HepG2 (cell line): ENCODE data around the gene VAC14. TPM values are rescaled to one million over a fixed set of nuclear protein-coding genes. Genes with fewer than 3 reads are reported as not detected.

Experiments used
- AHR ChIP-seq: IDR thresholded peaks from 2 replicates; pipeline ENCODE4 v1.6.1; 2018; ENCODE audit warnings: missing genetic modification reagents, missing compliant biosample characterization
- ARNTL ChIP-seq: sonication (generic); formaldehyde crosslinking; IDR thresholded peaks from 2 replicates; pipeline ENCODE4 v1.4.0; 2020; ENCODE audit warnings: mild to moderate bottlenecking, missing genetic modification reagents
- CAMTA2 ChIP-seq: sonication (generic); formaldehyde crosslinking; IDR thresholded peaks from 2 replicates; pipeline ENCODE4 v1.4.0; 2020; ENCODE audit warnings: mild to moderate bottlenecking, missing genetic modification reagents, borderline replicate concordance
- CHD4 ChIP-seq: fragments of 200-600 bp; sonication (generic); IDR thresholded peaks from 2 replicates; pipeline ENCODE4 v1.7.0; 2017; ENCODE audit warnings: mild to moderate bottlenecking, low read length, borderline replicate concordance
- ETV6 ChIP-seq: sonication (generic); formaldehyde crosslinking; conservative IDR thresholded peaks from 2 replicates; pipeline ENCODE4 v1.4.0; 2020; ENCODE audit warnings: missing genetic modification reagents
- HNF4A ChIP-seq: sonication (generic); formaldehyde crosslinking; IDR thresholded peaks from 2 replicates; pipeline ENCODE4 v1.4.0; 2020; ENCODE audit warnings: missing genetic modification reagents
- KDM3A ChIP-seq: IDR thresholded peaks from 2 replicates; pipeline ENCODE4 v1.6.1; 2018; ENCODE audit warnings: low read depth, missing compliant biosample characterization
- KLF12 ChIP-seq: sonication (generic); formaldehyde crosslinking; IDR thresholded peaks from 2 replicates; pipeline ENCODE4 v1.4.0; 2020; ENCODE audit warnings: missing genetic modification reagents, borderline replicate concordance
- KLF15 ChIP-seq: sonication (generic); formaldehyde crosslinking; IDR thresholded peaks from 2 replicates; pipeline ENCODE4 v1.8.1; 2023; ENCODE audit warnings: borderline replicate concordance, mild to moderate bottlenecking, inconsistent platforms, missing genetic modification reagents, mixed read lengths
- PRPF4 ChIP-seq: fragments of 200-400 bp; formaldehyde crosslinking; IDR thresholded peaks from 2 replicates; pipeline ENCODE4 v1.6.1; 2016; ENCODE audit warnings: low read length, low read depth; ENCODE audit not compliant: poor library complexity, severe bottlenecking
- SNAI1 ChIP-seq: sonication (generic); formaldehyde crosslinking; IDR thresholded peaks from 2 replicates; pipeline ENCODE4 v1.5.0; 2020; ENCODE audit warnings: mild to moderate bottlenecking, missing genetic modification reagents, borderline replicate concordance
- ZNF234 ChIP-seq: sonication (generic); formaldehyde crosslinking; conservative IDR thresholded peaks from 2 replicates; pipeline ENCODE4 v1.5.1; 2020; ENCODE audit warnings: mild to moderate bottlenecking, missing genetic modification reagents
- ZNF556 ChIP-seq: sonication (generic); formaldehyde crosslinking; IDR thresholded peaks from 2 replicates; pipeline ENCODE4 v1.4.0; 2020; ENCODE audit warnings: mild to moderate bottlenecking, missing genetic modification reagents, borderline replicate concordance
- ZNF564 ChIP-seq: sonication (generic); formaldehyde crosslinking; IDR thresholded peaks from 2 replicates; pipeline ENCODE4 v1.8.1; 2023; ENCODE audit warnings: mild to moderate bottlenecking, missing genetic modification reagents
- ZNF792 ChIP-seq: IDR thresholded peaks from 2 replicates; pipeline ENCODE4 v1.6.1; 2016
- polyA plus RNA-seq, 8 experiments: library from polyadenylated mRNA; depleted of rRNA in 3 of 8; stranded (reverse) in 7 of 8; unstranded in 1 of 8; fragments of >200 nt; fragmentation: Illumina TruSeq in 4 of 8; extraction: Trizol in 4 of 8; gene quantifications; 2 replicates each; pipeline versions ENCODE4 v1.2.1 to v1.2.3, GENCODE V29; 2011 to 2016; ENCODE audit warnings: low read depth in 4 of 8, missing spikeins in 1 of 8, mixed read lengths in 1 of 8; ENCODE audit not compliant: insufficient read depth in 1 of 8
- total RNA-seq, 5 experiments: library from RNA; depleted of rRNA; stranded (reverse); fragments of >200 nt; fragmentation: Illumina TruSeq; extraction: Trizol; gene quantifications; 2 replicates each; pipeline ENCODE4 v1.2.3, GENCODE V29; 2016; ENCODE audit warnings: low read depth in 1 of 5
- TF ChIP-seq, protein P1 (sequence below): IDR thresholded peaks from 2 replicates; pipeline ENCODE4 v1.6.1; 2012; ENCODE audit warnings: low read length, improper control_type of control experiment
- TF ChIP-seq, protein P2 (sequence below): sonication (generic); formaldehyde crosslinking; IDR thresholded peaks from 2 replicates; pipeline ENCODE4 v1.4.0; 2020; ENCODE audit warnings: missing genetic modification reagents; ENCODE audit errors: not compliant biosample characterization
- TF ChIP-seq, protein P3 (sequence below): sonication (generic); formaldehyde crosslinking; IDR thresholded peaks from 2 replicates; pipeline ENCODE4 v1.5.1; 2020; ENCODE audit warnings: missing genetic modification reagents, mild to moderate bottlenecking, borderline replicate concordance
- TF ChIP-seq, protein P4 (sequence below): sonication (generic); formaldehyde crosslinking; IDR thresholded peaks from 2 replicates; pipeline ENCODE4 v1.4.0; 2020; ENCODE audit warnings: low read depth, missing genetic modification reagents

Gene VAC14
- total and polyA plus RNA-seq, 2 of the 13 experiments (the other 11 are each of a cell fraction or from before 2014, with no cell fraction given) = 23.5 to 24.6 TPM

GRCh38 chr16:70684146-70685060, 116.6 kb downstream of the VAC14 start (continued):
- TF ChIP-seq AHR (CRISPR knock-in tag) = 0 out of 2 replicates have a peak, but pooled peaks have one; percentile 37
- 0 out of 2 replicates have a peak, but pooled peaks have one; percentile 2 for TF ChIP-seq HNF4A (CRISPR knock-in tag)
- TF ChIP-seq ZNF564 (CRISPR knock-in tag) = 0 out of 2 replicates have a peak, but pooled peaks have one; percentile 20
- TF ChIP-seq PRPF4 = no peak
- TF ChIP-seq CAMTA2 (CRISPR knock-in tag) = peak; percentile 73; the same call in 1 of the 2 replicates
- TF ChIP-seq KLF15 (CRISPR knock-in tag) = no peak
- peak; percentile 70; the same call in 1 of the 2 replicates for TF ChIP-seq SNAI1 (CRISPR knock-in tag)
- 0 out of 2 replicates have a peak, but pooled peaks have one; percentile 9 for TF ChIP-seq KDM3A (CRISPR knock-in tag)
- TF ChIP-seq CHD4 = no peak
- 0 out of 2 replicates have a peak, but pooled peaks have one; percentile 40 for TF ChIP-seq ZNF234 (CRISPR knock-in tag)
- TF ChIP-seq KLF12 (CRISPR knock-in tag) = no peak
- TF ChIP-seq, protein P1, sequence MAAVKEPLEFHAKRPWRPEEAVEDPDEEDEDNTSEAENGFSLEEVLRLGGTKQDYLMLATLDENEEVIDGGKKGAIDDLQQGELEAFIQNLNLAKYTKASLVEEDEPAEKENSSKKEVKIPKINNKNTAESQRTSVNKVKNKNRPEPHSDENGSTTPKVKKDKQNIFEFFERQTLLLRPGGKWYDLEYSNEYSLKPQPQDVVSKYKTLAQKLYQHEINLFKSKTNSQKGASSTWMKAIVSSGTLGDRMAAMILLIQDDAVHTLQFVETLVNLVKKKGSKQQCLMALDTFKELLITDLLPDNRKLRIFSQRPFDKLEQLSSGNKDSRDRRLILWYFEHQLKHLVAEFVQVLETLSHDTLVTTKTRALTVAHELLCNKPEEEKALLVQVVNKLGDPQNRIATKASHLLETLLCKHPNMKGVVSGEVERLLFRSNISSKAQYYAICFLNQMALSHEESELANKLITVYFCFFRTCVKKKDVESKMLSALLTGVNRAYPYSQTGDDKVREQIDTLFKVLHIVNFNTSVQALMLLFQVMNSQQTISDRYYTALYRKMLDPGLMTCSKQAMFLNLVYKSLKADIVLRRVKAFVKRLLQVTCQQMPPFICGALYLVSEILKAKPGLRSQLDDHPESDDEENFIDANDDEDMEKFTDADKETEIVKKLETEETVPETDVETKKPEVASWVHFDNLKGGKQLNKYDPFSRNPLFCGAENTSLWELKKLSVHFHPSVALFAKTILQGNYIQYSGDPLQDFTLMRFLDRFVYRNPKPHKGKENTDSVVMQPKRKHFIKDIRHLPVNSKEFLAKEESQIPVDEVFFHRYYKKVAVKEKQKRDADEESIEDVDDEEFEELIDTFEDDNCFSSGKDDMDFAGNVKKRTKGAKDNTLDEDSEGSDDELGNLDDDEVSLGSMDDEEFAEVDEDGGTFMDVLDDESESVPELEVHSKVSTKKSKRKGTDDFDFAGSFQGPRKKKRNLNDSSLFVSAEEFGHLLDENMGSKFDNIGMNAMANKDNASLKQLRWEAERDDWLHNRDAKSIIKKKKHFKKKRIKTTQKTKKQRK = no peak
- no peak for TF ChIP-seq ZNF792 (CRISPR knock-in tag)
- TF ChIP-seq, protein P2, sequence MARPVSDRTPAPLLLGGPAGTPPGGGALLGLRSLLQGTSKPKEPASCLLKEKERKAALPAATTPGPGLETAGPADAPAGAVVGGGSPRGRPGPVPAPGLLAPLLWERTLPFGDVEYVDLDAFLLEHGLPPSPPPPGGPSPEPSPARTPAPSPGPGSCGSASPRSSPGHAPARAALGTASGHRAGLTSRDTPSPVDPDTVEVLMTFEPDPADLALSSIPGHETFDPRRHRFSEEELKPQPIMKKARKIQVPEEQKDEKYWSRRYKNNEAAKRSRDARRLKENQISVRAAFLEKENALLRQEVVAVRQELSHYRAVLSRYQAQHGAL (CRISPR knock-in tag) = no peak
- TF ChIP-seq, protein P3, sequence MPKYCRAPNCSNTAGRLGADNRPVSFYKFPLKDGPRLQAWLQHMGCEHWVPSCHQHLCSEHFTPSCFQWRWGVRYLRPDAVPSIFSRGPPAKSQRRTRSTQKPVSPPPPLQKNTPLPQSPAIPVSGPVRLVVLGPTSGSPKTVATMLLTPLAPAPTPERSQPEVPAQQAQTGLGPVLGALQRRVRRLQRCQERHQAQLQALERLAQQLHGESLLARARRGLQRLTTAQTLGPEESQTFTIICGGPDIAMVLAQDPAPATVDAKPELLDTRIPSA (CRISPR knock-in tag) = 0 out of 2 replicates have a peak, but pooled peaks have one; percentile 30
- TF ChIP-seq, protein P4, sequence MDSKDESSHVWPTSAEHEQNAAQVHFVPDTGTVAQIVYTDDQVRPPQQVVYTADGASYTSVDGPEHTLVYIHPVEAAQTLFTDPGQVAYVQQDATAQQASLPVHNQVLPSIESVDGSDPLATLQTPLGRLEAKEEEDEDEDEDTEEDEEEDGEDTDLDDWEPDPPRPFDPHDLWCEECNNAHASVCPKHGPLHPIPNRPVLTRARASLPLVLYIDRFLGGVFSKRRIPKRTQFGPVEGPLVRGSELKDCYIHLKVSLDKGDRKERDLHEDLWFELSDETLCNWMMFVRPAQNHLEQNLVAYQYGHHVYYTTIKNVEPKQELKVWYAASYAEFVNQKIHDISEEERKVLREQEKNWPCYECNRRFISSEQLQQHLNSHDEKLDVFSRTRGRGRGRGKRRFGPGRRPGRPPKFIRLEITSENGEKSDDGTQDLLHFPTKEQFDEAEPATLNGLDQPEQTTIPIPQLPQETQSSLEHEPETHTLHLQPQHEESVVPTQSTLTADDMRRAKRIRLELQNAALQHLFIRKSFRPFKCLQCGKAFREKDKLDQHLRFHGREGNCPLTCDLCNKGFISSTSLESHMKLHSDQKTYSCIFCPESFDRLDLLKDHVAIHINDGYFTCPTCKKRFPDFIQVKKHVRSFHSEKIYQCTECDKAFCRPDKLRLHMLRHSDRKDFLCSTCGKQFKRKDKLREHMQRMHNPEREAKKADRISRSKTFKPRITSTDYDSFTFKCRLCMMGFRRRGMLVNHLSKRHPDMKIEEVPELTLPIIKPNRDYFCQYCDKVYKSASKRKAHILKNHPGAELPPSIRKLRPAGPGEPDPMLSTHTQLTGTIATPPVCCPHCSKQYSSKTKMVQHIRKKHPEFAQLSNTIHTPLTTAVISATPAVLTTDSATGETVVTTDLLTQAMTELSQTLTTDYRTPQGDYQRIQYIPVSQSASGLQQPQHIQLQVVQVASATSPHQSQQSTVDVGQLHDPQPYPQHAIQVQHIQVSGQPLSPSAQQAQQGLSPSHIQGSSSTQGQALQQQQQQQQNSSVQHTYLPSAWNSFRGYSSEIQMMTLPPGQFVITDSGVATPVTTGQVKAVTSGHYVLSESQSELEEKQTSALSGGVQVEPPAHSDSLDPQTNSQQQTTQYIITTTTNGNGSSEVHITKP (CRISPR knock-in tag) = no peak
- 0 out of 2 replicates have a peak, but pooled peaks have one; percentile 37 for TF ChIP-seq ZNF556 (CRISPR knock-in tag)
- TF ChIP-seq ETV6 = no peak
- no peak for TF ChIP-seq ARNTL (CRISPR knock-in tag)
